SK-N-SH (cell line): ENCODE measurements around the gene NPIPB6. TPM values are rescaled to one million over a fixed set of nuclear protein-coding genes. Genes with fewer than 3 reads are reported as not detected.

Experiments
- CTCF ChIA-PET: fragments of 300-600, 350-600 bp; formaldehyde crosslinking; extraction: SDS; loops from one replicate; lab custom pipeline; 2021; lab: Yijun Ruan, JAX
- POLR2A ChIA-PET: fragments of 350-600 bp; sonication (Branson Sonifier 250); formaldehyde crosslinking; extraction: SDS; loops from one replicate; lab custom pipeline; 2020; ENCODE audit warnings: antibody characterized with exemption, inconsistent platforms; lab: Yijun Ruan, JAX
- DNase-seq: peaks from one replicate; pipeline ENCODE4 v3.0.0; 2012
- H2AFZ ChIP-seq: fragments of 200-600 bp; sonication (generic); 2 replicates; pipeline ENCODE4 v1.8.1; 2016; ENCODE audit warnings: antibody characterized with exemption, mild to moderate bottlenecking, low read depth
- H3F3A ChIP-seq: fragments of 200-600 bp; sonication (generic); replicated peaks from 2 replicates; pipeline ENCODE3; 2016; ENCODE audit warnings: antibody characterized with exemption, mild to moderate bottlenecking; ENCODE audit not compliant: insufficient read depth
- H3K27ac ChIP-seq, 2 experiments: fragments of 200-500 bp in 1 of 2; fragments of 200-600 bp in 1 of 2; sonication (Bioruptor generic) in 1 of 2; sonication (generic), shearing (Covaris generic) in 1 of 2; 2 replicates each; pipeline versions ENCODE4 v1.5.1 to v1.6.1; 2014 to 2016; ENCODE audit warnings: low read depth in 2 of 2, inconsistent platforms in 1 of 2, low read length in 1 of 2, mild to moderate bottlenecking in 1 of 2, mixed read lengths in 1 of 2
- H3K27me3 ChIP-seq: fragments of 200-600 bp; sonication (generic), shearing (Covaris generic); 2 replicates; pipeline ENCODE4 v1.6.1; 2016; ENCODE audit warnings: mixed run types; ENCODE audit not compliant: insufficient read depth
- H3K36me3 ChIP-seq, 2 experiments: fragments of 200-500 bp in 1 of 2; fragments of 200-600 bp in 1 of 2; sonication (Bioruptor generic) in 1 of 2; sonication (generic) in 1 of 2; replicated peaks in 1 of 2; 2 replicates each; pipeline versions ENCODE3 to v1.5.1; 2014 to 2016; ENCODE audit warnings: low read length in 1 of 2, mild to moderate bottlenecking in 1 of 2; ENCODE audit not compliant: insufficient read depth in 2 of 2, control insufficient read depth in 1 of 2
- H3K4me1 ChIP-seq, 2 experiments: fragments of 200-500 bp in 1 of 2; fragments of 200-600 bp in 1 of 2; sonication (Bioruptor generic) in 1 of 2; sonication (generic), shearing (Covaris generic) in 1 of 2; 2 replicates each; pipeline versions ENCODE4 v1.5.1 to v1.6.1; 2014 to 2016; ENCODE audit warnings: low read depth in 1 of 2, low read length in 1 of 2, mixed run types in 1 of 2; ENCODE audit not compliant: insufficient read depth in 2 of 2, control insufficient read depth in 1 of 2
- H3K4me2 ChIP-seq: fragments of 200-600 bp; sonication (generic), shearing (Covaris generic); 2 replicates; pipeline ENCODE4 v1.6.1; 2017; ENCODE audit warnings: mixed run types
- H3K4me3 ChIP-seq, 2 experiments: fragments of 200-500 bp in 1 of 2; fragments of 200-600 bp in 1 of 2; sonication (Bioruptor generic) in 1 of 2; sonication (generic), shearing (Covaris generic) in 1 of 2; 2 replicates each; pipeline versions ENCODE4 v1.5.1 to v1.8.1; 2014 to 2016; ENCODE audit warnings: low read depth in 2 of 2, inconsistent platforms in 1 of 2, low read length in 1 of 2, mild to moderate bottlenecking in 1 of 2, mixed read lengths in 1 of 2, moderate library complexity in 1 of 2
- H3K79me2 ChIP-seq: fragments of 200-600 bp; sonication (generic); 2 replicates; pipeline ENCODE4 v1.8.1; 2017; ENCODE audit warnings: mild to moderate bottlenecking; ENCODE audit not compliant: insufficient read depth
- H3K9ac ChIP-seq: fragments of 200-600 bp; sonication (generic); 2 replicates; pipeline ENCODE4 v1.6.1; 2017; ENCODE audit warnings: mixed run types
- H3K9me2 ChIP-seq: fragments of 200-600 bp; sonication (generic); 2 replicates; pipeline ENCODE4 v1.6.1; 2017; ENCODE audit warnings: mixed run types
- H3K9me3 ChIP-seq: fragments of 200-600 bp; sonication (generic); 2 replicates; pipeline ENCODE4 v1.6.1; 2017; ENCODE audit warnings: mixed run types, mild to moderate bottlenecking, moderate library complexity
- H4K20me1 ChIP-seq: fragments of 200-600 bp; sonication (generic); 2 replicates; pipeline ENCODE4 v1.6.1; 2017; ENCODE audit warnings: mild to moderate bottlenecking, mixed run types; ENCODE audit not compliant: insufficient read depth
- CTCF ChIP-seq: fragments of 200-600 bp; sonication (generic); IDR thresholded peaks from 2 replicates; pipeline ENCODE4 v1.6.1; 2017; ENCODE audit warnings: antibody characterized with exemption, mild to moderate bottlenecking, moderate library complexity
- ELF1 ChIP-seq: IDR thresholded peaks from 2 replicates; pipeline ENCODE4 v1.4.0; 2012
- EP300 ChIP-seq, 2 experiments: IDR thresholded peaks; 2 replicates each; pipeline versions ENCODE4 v1.4.0 to v1.6.1; 2012; ENCODE audit warnings: borderline replicate concordance in 1 of 2, low read depth in 1 of 2, low read length in 1 of 2
- FOXJ3 ChIP-seq: sonication (generic); formaldehyde crosslinking; IDR thresholded peaks from 2 replicates; pipeline ENCODE4 v1.5.1; 2020; ENCODE audit warnings: mild to moderate bottlenecking, missing genetic modification reagents
- FOXM1 ChIP-seq: IDR thresholded peaks from 2 replicates; pipeline ENCODE4 v1.4.0; 2012; ENCODE audit warnings: low read depth, mild to moderate bottlenecking
- GATA2 ChIP-seq: sonication (generic); formaldehyde crosslinking; IDR thresholded peaks from 2 replicates; pipeline ENCODE4 v1.5.0; 2020; ENCODE audit warnings: mild to moderate bottlenecking, missing genetic modification reagents
- MEF2A ChIP-seq: IDR thresholded peaks from 2 replicates; pipeline ENCODE4 v1.4.0; 2012; ENCODE audit warnings: low read depth, borderline replicate concordance
- MXI1 ChIP-seq: IDR thresholded peaks from 2 replicates; pipeline ENCODE4 v1.6.1; 2012; ENCODE audit warnings: mild to moderate bottlenecking, low read depth, low read length, improper control_type of control experiment
- NFIC ChIP-seq: IDR thresholded peaks from 2 replicates; pipeline ENCODE4 v1.4.0; 2012; ENCODE audit warnings: borderline replicate concordance
- NRF1 ChIP-seq: IDR thresholded peaks from 2 replicates; pipeline ENCODE4 v1.6.1; 2012; ENCODE audit warnings: low read depth, mild to moderate bottlenecking, low read length
- POLR2AphosphoS5 ChIP-seq: IDR thresholded peaks from 2 replicates; pipeline ENCODE4 v1.6.1; 2012; ENCODE audit warnings: low read depth, low read length
- RAD21 ChIP-seq: IDR thresholded peaks from 2 replicates; pipeline ENCODE4 v1.6.1; 2012; ENCODE audit warnings: mild to moderate bottlenecking, low read length
- RCOR1 ChIP-seq: fragments of 150-350 bp; IDR thresholded peaks from 2 replicates; pipeline ENCODE4 v1.6.1; 2017; ENCODE audit warnings: antibody characterized with exemption, low read length
- REST ChIP-seq: IDR thresholded peaks from 2 replicates; pipeline ENCODE4 v1.6.1; 2012; ENCODE audit warnings: mild to moderate bottlenecking, low read depth, low read length, moderate library complexity
- RFX5 ChIP-seq: IDR thresholded peaks from 2 replicates; pipeline ENCODE4 v1.6.1; 2012; ENCODE audit warnings: mild to moderate bottlenecking, improper control_type of control experiment, low read length
- USF1 ChIP-seq: IDR thresholded peaks from 2 replicates; pipeline ENCODE4 v1.4.0; 2012; ENCODE audit warnings: low read depth, borderline replicate concordance
- ZBTB33 ChIP-seq: IDR thresholded peaks from 2 replicates; pipeline ENCODE4 v1.4.0; 2012; ENCODE audit warnings: low read depth, borderline replicate concordance
- WGBS: methylation state at CpG from one replicate; pipeline ENCODE4 v1.1.6; 2017; ENCODE audit warnings: low lambda C conversion rate; 5-methylcytosine and 5-hydroxymethylcytosine counted together
- polyA plus RNA-seq, 3 experiments: library from polyadenylated mRNA; depleted of rRNA; stranded (reverse); fragments of >200 nt; gene quantifications; 2 replicates each; pipeline ENCODE4 v1.2.3, GENCODE V29; 2012
- TF ChIP-seq, protein P1 (sequence below): fragments of 150-350 bp; IDR thresholded peaks from 2 replicates; pipeline ENCODE4 v1.6.1; 2016; ENCODE audit warnings: mild to moderate bottlenecking, low read depth, low read length
- TF ChIP-seq, protein P2 (sequence below): IDR thresholded peaks from 2 replicates; pipeline ENCODE4; 2012
- TF ChIP-seq, protein P3 (sequence below): IDR thresholded peaks from 2 replicates; pipeline ENCODE4 v1.4.0; 2012; ENCODE audit warnings: low read depth

NPIPB6 gene
- polyA plus RNA-seq, 1 of the 3 experiments (the other 2 are of a cell fraction), result 0.35 TPM

DNA sequence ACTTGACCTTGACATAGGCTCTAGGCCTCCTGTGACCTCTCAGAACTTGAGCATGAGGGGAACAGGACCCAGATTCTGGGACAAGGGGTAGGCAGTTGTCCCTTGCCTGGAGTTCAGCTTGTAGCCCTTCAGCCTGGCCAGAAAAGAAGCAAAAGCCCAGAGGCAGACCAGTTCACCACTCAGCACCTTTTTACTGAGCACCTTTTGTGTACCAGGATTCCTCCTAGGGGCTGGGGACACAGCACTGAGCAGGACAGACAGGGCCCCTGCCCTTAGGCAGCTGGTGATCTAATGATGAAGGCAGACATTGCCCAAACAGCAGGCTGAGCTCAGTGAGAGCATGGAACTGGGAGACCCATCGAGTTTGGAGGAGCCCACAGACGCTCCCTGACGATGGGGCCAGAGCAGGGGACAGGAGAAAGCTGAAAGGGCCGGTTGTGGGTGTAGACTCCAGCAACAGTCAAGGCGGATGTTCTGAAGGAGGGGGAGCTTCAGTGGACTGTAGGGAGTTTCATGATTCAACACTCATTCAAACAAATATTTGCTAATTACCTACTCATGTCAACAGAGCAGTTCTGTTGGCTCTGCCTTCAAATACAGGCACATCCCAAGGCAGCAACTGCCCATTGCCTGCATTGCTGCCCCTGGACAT is 38.9 kb downstream of the NPIPB6 start:
- H2AFZ ChIP-seq, result no peak overlapping the region
- H3K79me2 ChIP-seq, result no peaks in the 10 kb centered on the region
- no peaks in the 10 kb centered on the region for H3K27me3 ChIP-seq
- WGBS, result 66% methylated on average over 5 of the region's 5 CpGs
- no peak for TF ChIP-seq MXI1
- TF ChIP-seq, protein P1, sequence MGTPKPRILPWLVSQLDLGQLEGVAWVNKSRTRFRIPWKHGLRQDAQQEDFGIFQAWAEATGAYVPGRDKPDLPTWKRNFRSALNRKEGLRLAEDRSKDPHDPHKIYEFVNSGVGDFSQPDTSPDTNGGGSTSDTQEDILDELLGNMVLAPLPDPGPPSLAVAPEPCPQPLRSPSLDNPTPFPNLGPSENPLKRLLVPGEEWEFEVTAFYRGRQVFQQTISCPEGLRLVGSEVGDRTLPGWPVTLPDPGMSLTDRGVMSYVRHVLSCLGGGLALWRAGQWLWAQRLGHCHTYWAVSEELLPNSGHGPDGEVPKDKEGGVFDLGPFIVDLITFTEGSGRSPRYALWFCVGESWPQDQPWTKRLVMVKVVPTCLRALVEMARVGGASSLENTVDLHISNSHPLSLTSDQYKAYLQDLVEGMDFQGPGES, result no peak
- TF ChIP-seq NRF1, result no peak
- TF ChIP-seq POLR2AphosphoS5, result no peak
- TF ChIP-seq NFIC, result no peak
- TF ChIP-seq, protein P2, sequence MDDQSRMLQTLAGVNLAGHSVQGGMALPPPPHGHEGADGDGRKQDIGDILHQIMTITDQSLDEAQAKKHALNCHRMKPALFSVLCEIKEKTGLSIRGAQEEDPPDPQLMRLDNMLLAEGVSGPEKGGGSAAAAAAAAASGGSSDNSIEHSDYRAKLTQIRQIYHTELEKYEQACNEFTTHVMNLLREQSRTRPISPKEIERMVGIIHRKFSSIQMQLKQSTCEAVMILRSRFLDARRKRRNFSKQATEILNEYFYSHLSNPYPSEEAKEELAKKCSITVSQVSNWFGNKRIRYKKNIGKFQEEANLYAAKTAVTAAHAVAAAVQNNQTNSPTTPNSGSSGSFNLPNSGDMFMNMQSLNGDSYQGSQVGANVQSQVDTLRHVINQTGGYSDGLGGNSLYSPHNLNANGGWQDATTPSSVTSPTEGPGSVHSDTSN, result no peak
- no peak for TF ChIP-seq RCOR1
- no peak for TF ChIP-seq CTCF
- TF ChIP-seq USF1, result no peak
- TF ChIP-seq FOXM1, result no peak
- no peak for TF ChIP-seq MEF2A
- TF ChIP-seq REST, result no peak
- TF ChIP-seq ZBTB33, result no peak
- no peak for TF ChIP-seq RAD21
- TF ChIP-seq, protein P3, sequence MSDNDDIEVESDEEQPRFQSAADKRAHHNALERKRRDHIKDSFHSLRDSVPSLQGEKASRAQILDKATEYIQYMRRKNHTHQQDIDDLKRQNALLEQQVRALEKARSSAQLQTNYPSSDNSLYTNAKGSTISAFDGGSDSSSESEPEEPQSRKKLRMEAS, result no peak
- TF ChIP-seq FOXJ3 (CRISPR knock-in tag), result no peak
- TF ChIP-seq EP300 (IDR thresholded peaks at IDR 0.05; ENCODE audit: borderline replicate concordance in 1 of 2, low read depth in 1 of 2, low read length in 1 of 2), result no peak
- TF ChIP-seq RFX5, result no peak
- no peak for TF ChIP-seq GATA2
- TF ChIP-seq ELF1, result no peak
- DNase-seq, result no peak
- ChIA-PET POLR2A (no interaction called here), CTCF (interaction anchor here (2.3 kb wide), 1 partner anchor 46 kb away, joined by 11 read pairs; no protein-coding TSS in a partner anchor)
- no peaks in the 10 kb centered on the region for H3K9me3 ChIP-seq
- no peak overlapping the region for H3K4me3 ChIP-seq
- no peaks in the 10 kb centered on the region for H3K4me1 ChIP-seq
- H3F3A ChIP-seq, result no peaks in the 10 kb centered on the region
- H4K20me1 ChIP-seq, result no peaks in the 10 kb centered on the region
- H3K4me2 ChIP-seq, result no peak overlapping the region
- no peak overlapping the region for H3K9ac ChIP-seq
- no peak overlapping the region for H3K27ac ChIP-seq
- no peaks in the 10 kb centered on the region for H3K9me2 ChIP-seq
- no peaks in the 10 kb centered on the region for H3K36me3 ChIP-seq
